Peyer's patch (tissue), 4 donors: ENCODE measurements around the gene SHC3.

ENCODE experiments used
- POLR2A ChIP-seq, 2 donors: fragments of 450-650 bp; IDR thresholded peaks; one replicate each; pipeline ENCODE4 v1.5.1; 2017; ENCODE audit warnings: antibody characterized with exemption in 2 of 2, mild to moderate bottlenecking in 2 of 2, moderate library complexity in 2 of 2
- TF ChIP-seq, protein P1 (sequence below), 6 experiments: fragments of 450-650 bp in 4 of 6; fragments of 200-600 bp in 2 of 6; sonication (generic) in 1 of 6; IDR thresholded peaks; one replicate each; pipeline ENCODE4 v1.5.1; 2017 to 2019; ENCODE audit warnings: antibody characterized with exemption in 6 of 6, mild to moderate bottlenecking in 3 of 6, moderate library complexity in 1 of 6

DNA sequence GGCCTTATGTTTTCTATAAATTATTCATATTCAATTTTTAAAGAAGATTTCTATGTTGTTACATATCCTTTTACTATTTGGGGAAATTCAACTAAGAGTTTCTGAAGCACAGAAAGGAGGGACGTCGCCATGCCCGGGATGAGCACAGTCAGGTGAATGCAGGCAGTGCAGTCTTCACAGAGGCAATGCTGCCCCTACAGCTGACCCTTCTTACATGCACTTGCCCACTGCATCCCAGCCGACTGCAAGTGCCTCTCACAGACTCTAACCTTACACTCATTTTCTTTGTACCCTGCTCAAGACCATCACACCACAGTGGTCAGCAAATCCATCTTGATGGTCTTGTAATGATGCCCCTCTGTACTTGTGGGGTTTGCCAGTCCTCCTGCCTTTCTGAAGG, 73.8 kb downstream of the SHC3 start:
- no peak for TF ChIP-seq POLR2A (IDR thresholded peaks at IDR 0.05)
- TF ChIP-seq, protein P1, sequence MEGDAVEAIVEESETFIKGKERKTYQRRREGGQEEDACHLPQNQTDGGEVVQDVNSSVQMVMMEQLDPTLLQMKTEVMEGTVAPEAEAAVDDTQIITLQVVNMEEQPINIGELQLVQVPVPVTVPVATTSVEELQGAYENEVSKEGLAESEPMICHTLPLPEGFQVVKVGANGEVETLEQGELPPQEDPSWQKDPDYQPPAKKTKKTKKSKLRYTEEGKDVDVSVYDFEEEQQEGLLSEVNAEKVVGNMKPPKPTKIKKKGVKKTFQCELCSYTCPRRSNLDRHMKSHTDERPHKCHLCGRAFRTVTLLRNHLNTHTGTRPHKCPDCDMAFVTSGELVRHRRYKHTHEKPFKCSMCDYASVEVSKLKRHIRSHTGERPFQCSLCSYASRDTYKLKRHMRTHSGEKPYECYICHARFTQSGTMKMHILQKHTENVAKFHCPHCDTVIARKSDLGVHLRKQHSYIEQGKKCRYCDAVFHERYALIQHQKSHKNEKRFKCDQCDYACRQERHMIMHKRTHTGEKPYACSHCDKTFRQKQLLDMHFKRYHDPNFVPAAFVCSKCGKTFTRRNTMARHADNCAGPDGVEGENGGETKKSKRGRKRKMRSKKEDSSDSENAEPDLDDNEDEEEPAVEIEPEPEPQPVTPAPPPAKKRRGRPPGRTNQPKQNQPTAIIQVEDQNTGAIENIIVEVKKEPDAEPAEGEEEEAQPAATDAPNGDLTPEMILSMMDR (IDR thresholded peaks at IDR 0.05): no peak
